B cell (primary cell): ENCODE measurements around the gene PCDH19.

ENCODE experiments used
- EZH2 ChIP-seq: IDR thresholded peaks from 2 replicates; pipeline ENCODE4 v1.6.1; 2012; ENCODE audit warnings: borderline replicate concordance, low read depth, mild to moderate bottlenecking, moderate library complexity, low read length; ENCODE audit not compliant: insufficient read depth, poor library complexity, severe bottlenecking
- TF ChIP-seq, protein P1 (sequence below): fragments of 200-600 bp; IDR thresholded peaks from one replicate; pipeline ENCODE4 v1.8.0; 2022; ENCODE audit warnings: antibody characterized with exemption, mild to moderate bottlenecking

- TF ChIP-seq EZH2, result no peak
- TF ChIP-seq, protein P1, sequence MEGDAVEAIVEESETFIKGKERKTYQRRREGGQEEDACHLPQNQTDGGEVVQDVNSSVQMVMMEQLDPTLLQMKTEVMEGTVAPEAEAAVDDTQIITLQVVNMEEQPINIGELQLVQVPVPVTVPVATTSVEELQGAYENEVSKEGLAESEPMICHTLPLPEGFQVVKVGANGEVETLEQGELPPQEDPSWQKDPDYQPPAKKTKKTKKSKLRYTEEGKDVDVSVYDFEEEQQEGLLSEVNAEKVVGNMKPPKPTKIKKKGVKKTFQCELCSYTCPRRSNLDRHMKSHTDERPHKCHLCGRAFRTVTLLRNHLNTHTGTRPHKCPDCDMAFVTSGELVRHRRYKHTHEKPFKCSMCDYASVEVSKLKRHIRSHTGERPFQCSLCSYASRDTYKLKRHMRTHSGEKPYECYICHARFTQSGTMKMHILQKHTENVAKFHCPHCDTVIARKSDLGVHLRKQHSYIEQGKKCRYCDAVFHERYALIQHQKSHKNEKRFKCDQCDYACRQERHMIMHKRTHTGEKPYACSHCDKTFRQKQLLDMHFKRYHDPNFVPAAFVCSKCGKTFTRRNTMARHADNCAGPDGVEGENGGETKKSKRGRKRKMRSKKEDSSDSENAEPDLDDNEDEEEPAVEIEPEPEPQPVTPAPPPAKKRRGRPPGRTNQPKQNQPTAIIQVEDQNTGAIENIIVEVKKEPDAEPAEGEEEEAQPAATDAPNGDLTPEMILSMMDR, result no peak
Measured at GRCh38 chrX:100316987-100317386, 93.1 kb downstream of the PCDH19 start.
